ENCODE measurements around the gene SIK2. TPM values are rescaled to one million over a fixed set of nuclear protein-coding genes. Genes with fewer than 3 reads are reported as not detected.

The SIK2 gene
- total RNA-seq, 1 experiment from 2014 or later: 13.0 TPM

DNA sequence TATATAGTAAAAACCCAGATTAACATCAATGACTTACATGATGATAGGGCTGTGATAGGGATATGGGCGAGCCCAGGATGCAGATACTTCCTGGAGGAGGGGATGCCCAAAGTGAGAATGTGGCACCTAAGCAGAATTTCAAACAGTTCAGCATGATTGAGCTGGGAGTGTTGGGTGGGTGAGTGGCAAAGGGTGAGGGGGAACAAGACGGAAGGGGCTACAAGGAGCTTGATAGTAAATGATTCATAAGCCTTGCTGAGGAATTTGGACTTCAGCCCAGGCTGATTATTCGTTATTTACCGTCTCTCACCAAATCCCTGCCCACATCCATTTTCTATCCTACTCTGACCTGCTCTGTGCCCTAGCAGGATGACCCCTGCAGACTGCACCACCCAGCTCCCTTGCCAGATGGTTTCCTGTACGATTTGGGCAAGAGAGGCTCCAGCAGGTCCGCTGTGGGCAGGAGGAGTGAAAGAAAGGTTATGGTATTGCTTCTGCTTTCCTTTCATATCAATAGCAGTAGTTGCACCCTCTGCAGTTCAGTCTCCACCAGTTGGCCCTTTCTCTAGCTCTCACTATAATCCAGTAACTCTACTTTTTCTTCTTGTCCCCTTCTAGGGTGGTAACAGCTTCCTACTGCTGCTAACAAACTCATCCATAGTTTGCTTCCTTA is 30.3 kb upstream of the SIK2 start:
- no peaks in the 10 kb centered on the region for H3K27me3 ChIP-seq (ENCODE audit: insufficient read depth, low read length)
- H3K4me3 ChIP-seq (replicated peaks in 1 of 2; ENCODE audit: low read depth in 1 of 2, low read length in 2 of 2): no peak overlapping the region
- intact Hi-C loops (cut with micrococcal nuclease): no loop called here
- CTCF ChIA-PET: no interaction called here
- DNase-seq (ENCODE audit: low read depth, low spot score) (no peak), ATAC-seq (no peak)
- H3K9ac ChIP-seq (ENCODE audit: low read length): no peak overlapping the region
- H3K27ac ChIP-seq (ENCODE audit: low read depth, low read length): no peak overlapping the region
- BruUV-seq (replicated peaks): no TSS peak
- no peaks in the 10 kb centered on the region for H3K9me2 ChIP-seq (ENCODE audit: insufficient read depth)
- RAD21 ChIA-PET (ENCODE audit: low non-redundant PET in 1 of 2, low total read pairs in 2 of 2, uncharacterized antibody in 2 of 2, unreplicated experiment in 2 of 2): no interaction called here
- no peaks in the 10 kb centered on the region for H3K79me2 ChIP-seq (ENCODE audit: insufficient read depth, low read length)
- H3K4me2 ChIP-seq (ENCODE audit: low read length): no peak overlapping the region
- H2AFZ ChIP-seq (ENCODE audit: low read depth, low read length, poor library complexity, severe bottlenecking): no peak overlapping the region
- H3K4me1 ChIP-seq (ENCODE audit: control insufficient read depth in 1 of 2, insufficient read depth in 2 of 2, low read length in 2 of 2): no peaks in the 10 kb centered on the region
- no peak for TF ChIP-seq SIN3A (IDR thresholded peaks at IDR 0.05; ENCODE audit: low read depth)
- TF ChIP-seq SP1 (IDR thresholded peaks at IDR 0.05; ENCODE audit: low read depth): no peak
- TF ChIP-seq FOSL1 (IDR thresholded peaks at IDR 0.05; ENCODE audit: low read depth): no peak
- TF ChIP-seq, protein P1, sequence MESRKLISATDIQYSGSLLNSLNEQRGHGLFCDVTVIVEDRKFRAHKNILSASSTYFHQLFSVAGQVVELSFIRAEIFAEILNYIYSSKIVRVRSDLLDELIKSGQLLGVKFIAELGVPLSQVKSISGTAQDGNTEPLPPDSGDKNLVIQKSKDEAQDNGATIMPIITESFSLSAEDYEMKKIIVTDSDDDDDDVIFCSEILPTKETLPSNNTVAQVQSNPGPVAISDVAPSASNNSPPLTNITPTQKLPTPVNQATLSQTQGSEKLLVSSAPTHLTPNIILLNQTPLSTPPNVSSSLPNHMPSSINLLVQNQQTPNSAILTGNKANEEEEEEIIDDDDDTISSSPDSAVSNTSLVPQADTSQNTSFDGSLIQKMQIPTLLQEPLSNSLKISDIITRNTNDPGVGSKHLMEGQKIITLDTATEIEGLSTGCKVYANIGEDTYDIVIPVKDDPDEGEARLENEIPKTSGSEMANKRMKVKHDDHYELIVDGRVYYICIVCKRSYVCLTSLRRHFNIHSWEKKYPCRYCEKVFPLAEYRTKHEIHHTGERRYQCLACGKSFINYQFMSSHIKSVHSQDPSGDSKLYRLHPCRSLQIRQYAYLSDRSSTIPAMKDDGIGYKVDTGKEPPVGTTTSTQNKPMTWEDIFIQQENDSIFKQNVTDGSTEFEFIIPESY (IDR thresholded peaks at IDR 0.05; ENCODE audit: extremely low read depth, insufficient replicate concordance, low read length): no peak
- TF ChIP-seq EZH2phosphoT487 (IDR thresholded peaks at IDR 0.05; ENCODE audit: borderline replicate concordance): no peak
- no peak for TF ChIP-seq EZH2 (IDR thresholded peaks at IDR 0.05)
- H4K20me1 ChIP-seq (ENCODE audit: insufficient read depth): no peaks in the 10 kb centered on the region
- POLR2A ChIA-PET: no interaction called here
- H3K9me3 ChIP-seq (ENCODE audit: control insufficient read depth in 1 of 2, insufficient read depth in 1 of 2, low read depth in 1 of 2, low read length in 2 of 2): no peaks in the 10 kb centered on the region
- no peaks in the 10 kb centered on the region for H3K36me3 ChIP-seq (ENCODE audit: control insufficient read depth in 1 of 2, insufficient read depth in 2 of 2, low read length in 2 of 2)

GRCh38 chr11:111572581-111572980 is 29.7 kb upstream of the SIK2 start:
- no TSS peak for BruUV-seq (replicated peaks)
- ATAC-seq: no peak

More at GRCh38 chr11:111572581-111572980, 29.7 kb upstream of the SIK2 start:
- no peaks in the 10 kb centered on the region for H3K9me3 ChIP-seq (ENCODE audit: control insufficient read depth in 1 of 2, insufficient read depth in 1 of 2, low read depth in 1 of 2, low read length in 2 of 2)
- H3K9me2 ChIP-seq (ENCODE audit: insufficient read depth): no peaks in the 10 kb centered on the region
- POLR2A ChIA-PET: no interaction called here
- H3K4me3 ChIP-seq (replicated peaks in 1 of 2; ENCODE audit: low read depth in 1 of 2, low read length in 2 of 2): no peak overlapping the region
- no peaks in the 10 kb centered on the region for H3K27me3 ChIP-seq (ENCODE audit: insufficient read depth, low read length)
- H4K20me1 ChIP-seq (ENCODE audit: insufficient read depth): no peaks in the 10 kb centered on the region
- no peak for TF ChIP-seq SP1 (IDR thresholded peaks at IDR 0.05; ENCODE audit: low read depth)
- TF ChIP-seq YY1 (IDR thresholded peaks at IDR 0.05; ENCODE audit: extremely low read depth, insufficient replicate concordance, low read depth, low read length): no peak
- no peak for TF ChIP-seq JUND (IDR thresholded peaks at IDR 0.05)
- TF ChIP-seq CBX3 (IDR thresholded peaks at IDR 0.05; ENCODE audit: low read depth): no peak
- TF ChIP-seq, protein P2, sequence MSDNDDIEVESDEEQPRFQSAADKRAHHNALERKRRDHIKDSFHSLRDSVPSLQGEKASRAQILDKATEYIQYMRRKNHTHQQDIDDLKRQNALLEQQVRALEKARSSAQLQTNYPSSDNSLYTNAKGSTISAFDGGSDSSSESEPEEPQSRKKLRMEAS (IDR thresholded peaks at IDR 0.05): no peak
- intact Hi-C loops (cut with micrococcal nuclease): no loop called here
- RAD21 ChIA-PET (ENCODE audit: low non-redundant PET in 1 of 2, low total read pairs in 2 of 2, uncharacterized antibody in 2 of 2, unreplicated experiment in 2 of 2): no interaction called here
- no peaks in the 10 kb centered on the region for H3K4me1 ChIP-seq (ENCODE audit: control insufficient read depth in 1 of 2, insufficient read depth in 2 of 2, low read length in 2 of 2)
- no peak overlapping the region for H3K9ac ChIP-seq (ENCODE audit: low read length)
- CTCF ChIA-PET: no interaction called here
- DNase-seq (ENCODE audit: low read depth, low spot score): no peak
- no peak overlapping the region for H2AFZ ChIP-seq (ENCODE audit: low read depth, low read length, poor library complexity, severe bottlenecking)
- no peak overlapping the region for H3K4me2 ChIP-seq (ENCODE audit: low read length)
- no peaks in the 10 kb centered on the region for H3K79me2 ChIP-seq (ENCODE audit: insufficient read depth, low read length)
- H3K36me3 ChIP-seq (ENCODE audit: control insufficient read depth in 1 of 2, insufficient read depth in 2 of 2, low read length in 2 of 2): no peaks in the 10 kb centered on the region
- H3K27ac ChIP-seq (ENCODE audit: low read depth, low read length): no peak overlapping the region

All from HCT116 (cell line).